ENCODE results near the gene ACSL5. TPM values are rescaled to one million over a fixed set of nuclear protein-coding genes. Genes with fewer than 3 reads are reported as not detected.

ACSL5 gene
- polyA plus RNA-seq, 1 of the 3 experiments (the other 2 are of a cell fraction): 0.08 TPM

DNA sequence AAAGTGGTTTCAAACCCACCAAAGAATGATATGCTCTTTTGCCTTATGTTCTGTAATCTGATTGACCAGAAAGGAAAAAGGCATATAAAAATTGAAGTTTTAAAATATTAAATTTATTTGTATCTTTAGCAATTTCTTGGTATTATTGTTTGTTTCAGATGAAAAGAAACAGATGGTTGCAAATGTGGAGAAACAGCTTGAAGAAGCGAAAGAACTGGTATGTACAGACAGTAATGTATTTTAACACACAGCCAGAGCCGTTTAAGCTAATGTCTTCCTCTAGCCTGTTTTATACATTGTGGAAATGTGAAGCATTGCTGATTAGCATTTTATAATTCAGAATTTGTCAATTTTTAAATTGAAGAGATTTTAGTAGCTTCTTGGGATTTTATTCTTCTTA is 86.5 kb downstream of the ACSL5 start:
- H3K4me3 ChIP-seq (ENCODE audit: low read depth in 2 of 2, low read length in 1 of 2): no peak overlapping the region
- peak overlapping the region in 1 of 2 experiments; percentile 70; a peak in 2 of 4 replicates for H3K27ac ChIP-seq (ENCODE audit: low read depth in 2 of 2, low read length in 1 of 2)
- no peaks in the 10 kb centered on the region for H3K9me2 ChIP-seq
- no peaks in the 10 kb centered on the region for H3K4me1 ChIP-seq (ENCODE audit: control insufficient read depth in 1 of 2, insufficient read depth in 2 of 2, low read depth in 1 of 2, low read length in 1 of 2)
- peaks cover 7% of the 10 kb centered on the region for H3F3A ChIP-seq (replicated peaks; ENCODE audit: insufficient read depth)
- POLR2A ChIA-PET: no interaction called here
- H4K20me1 ChIP-seq (ENCODE audit: insufficient read depth): peaks cover 3% of the 10 kb centered on the region; the same call in 1 of the 2 replicates
- H3K36me3 ChIP-seq (replicated peaks in 1 of 2; ENCODE audit: control insufficient read depth in 1 of 2, insufficient read depth in 2 of 2, low read length in 1 of 2): peaks cover 16 to 23% of the 10 kb centered on the region in 2 experiments
- 93% methylated on average over 2 of the region's 2 CpGs for WGBS (ENCODE audit: low lambda C conversion rate)
- no peaks in the 10 kb centered on the region for H3K9me3 ChIP-seq
- no peak overlapping the region for H3K4me2 ChIP-seq
- peaks cover 22% of the 10 kb centered on the region for H3K79me2 ChIP-seq (ENCODE audit: insufficient read depth)
- no peak for DNase-seq
- H3K9ac ChIP-seq: no peak overlapping the region
- CTCF ChIA-PET: interaction anchor here (2.3 to 3.8 kb wide), 2 partner anchors 11 to 15 kb away, joined by 6 to 24 read pairs; no protein-coding TSS in a partner anchor
- TF ChIP-seq, protein P1, sequence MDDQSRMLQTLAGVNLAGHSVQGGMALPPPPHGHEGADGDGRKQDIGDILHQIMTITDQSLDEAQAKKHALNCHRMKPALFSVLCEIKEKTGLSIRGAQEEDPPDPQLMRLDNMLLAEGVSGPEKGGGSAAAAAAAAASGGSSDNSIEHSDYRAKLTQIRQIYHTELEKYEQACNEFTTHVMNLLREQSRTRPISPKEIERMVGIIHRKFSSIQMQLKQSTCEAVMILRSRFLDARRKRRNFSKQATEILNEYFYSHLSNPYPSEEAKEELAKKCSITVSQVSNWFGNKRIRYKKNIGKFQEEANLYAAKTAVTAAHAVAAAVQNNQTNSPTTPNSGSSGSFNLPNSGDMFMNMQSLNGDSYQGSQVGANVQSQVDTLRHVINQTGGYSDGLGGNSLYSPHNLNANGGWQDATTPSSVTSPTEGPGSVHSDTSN (IDR thresholded peaks at IDR 0.05): no peak
- no peak for TF ChIP-seq NRF1 (IDR thresholded peaks at IDR 0.05; ENCODE audit: low read depth, low read length)
- TF ChIP-seq EZH2phosphoT487 (IDR thresholded peaks at IDR 0.05; ENCODE audit: borderline replicate concordance, low read depth): no peak
- no peak for TF ChIP-seq NFIC (IDR thresholded peaks at IDR 0.05; ENCODE audit: borderline replicate concordance)
- TF ChIP-seq SMC3 (IDR thresholded peaks at IDR 0.05; ENCODE audit: low read depth, low read length): no peak
- no peak for TF ChIP-seq ELF1 (IDR thresholded peaks at IDR 0.05)
- TF ChIP-seq SIN3A (IDR thresholded peaks at IDR 0.05; ENCODE audit: borderline replicate concordance, low read depth, low read length): no peak
- no peak for TF ChIP-seq RAD21 (IDR thresholded peaks at IDR 0.05; ENCODE audit: low read length)
- no peak for TF ChIP-seq MXI1 (IDR thresholded peaks at IDR 0.05; ENCODE audit: low read depth, low read length)
- TF ChIP-seq, protein P2, sequence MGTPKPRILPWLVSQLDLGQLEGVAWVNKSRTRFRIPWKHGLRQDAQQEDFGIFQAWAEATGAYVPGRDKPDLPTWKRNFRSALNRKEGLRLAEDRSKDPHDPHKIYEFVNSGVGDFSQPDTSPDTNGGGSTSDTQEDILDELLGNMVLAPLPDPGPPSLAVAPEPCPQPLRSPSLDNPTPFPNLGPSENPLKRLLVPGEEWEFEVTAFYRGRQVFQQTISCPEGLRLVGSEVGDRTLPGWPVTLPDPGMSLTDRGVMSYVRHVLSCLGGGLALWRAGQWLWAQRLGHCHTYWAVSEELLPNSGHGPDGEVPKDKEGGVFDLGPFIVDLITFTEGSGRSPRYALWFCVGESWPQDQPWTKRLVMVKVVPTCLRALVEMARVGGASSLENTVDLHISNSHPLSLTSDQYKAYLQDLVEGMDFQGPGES (IDR thresholded peaks at IDR 0.05; ENCODE audit: low read depth, low read length): no peak
- H2AFZ ChIP-seq (ENCODE audit: low read depth): no peak overlapping the region
- no peaks in the 10 kb centered on the region for H3K27me3 ChIP-seq (ENCODE audit: insufficient read depth)

DNA sequence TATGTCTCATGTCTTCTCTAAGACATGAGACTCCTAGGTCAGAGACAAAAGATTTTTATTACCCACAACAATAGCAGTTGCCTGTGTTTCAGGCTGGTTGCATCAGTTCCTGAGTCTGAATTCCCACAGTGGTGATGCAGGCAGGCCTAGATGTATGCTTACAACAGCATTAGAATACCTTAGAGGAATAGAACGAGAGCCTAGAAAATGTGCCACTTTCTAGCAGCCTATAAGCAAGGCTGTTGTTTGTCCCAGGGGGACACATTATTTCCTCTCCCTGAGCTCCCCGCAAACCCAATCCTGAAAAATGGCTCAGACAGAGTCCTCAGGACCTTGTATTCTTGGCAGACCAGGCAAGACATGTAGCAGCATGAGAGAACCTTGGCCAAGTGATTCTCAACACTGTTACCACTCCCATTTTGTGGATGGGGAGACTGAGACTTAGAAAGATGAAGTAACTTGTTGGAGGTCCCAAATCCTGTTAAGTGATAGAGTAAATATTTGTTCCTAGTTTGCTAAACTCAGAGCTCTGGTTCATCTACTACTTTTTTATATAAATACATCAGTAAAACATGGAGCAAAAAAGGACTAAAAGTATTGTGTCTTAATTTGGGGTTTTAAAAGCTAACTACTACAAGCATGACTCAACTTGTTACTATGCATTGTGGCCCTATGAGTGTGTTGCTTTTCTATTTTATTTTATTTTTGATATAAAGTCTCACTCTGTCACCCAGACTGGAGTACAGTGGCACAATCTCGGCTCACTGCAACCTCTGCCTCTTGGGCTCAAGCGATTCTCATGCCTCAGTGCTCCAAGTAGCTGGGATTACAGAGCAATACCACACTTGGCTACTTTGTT is 87.3 kb downstream of the ACSL5 start:
- H3K79me2 ChIP-seq (ENCODE audit: insufficient read depth): peaks cover 22% of the 10 kb centered on the region
- no peak overlapping the region for H3K4me3 ChIP-seq (ENCODE audit: low read depth in 2 of 2, low read length in 1 of 2)
- no peaks in the 10 kb centered on the region for H3K4me1 ChIP-seq (ENCODE audit: control insufficient read depth in 1 of 2, insufficient read depth in 2 of 2, low read depth in 1 of 2, low read length in 1 of 2)
- CTCF ChIA-PET: interaction anchor here (1.1 to 3.8 kb wide), 2 partner anchors 10 to 12 kb away, joined by 4 to 24 read pairs; no protein-coding TSS in a partner anchor
- H2AFZ ChIP-seq (ENCODE audit: low read depth): no peak overlapping the region
- H3K27ac ChIP-seq (ENCODE audit: low read depth in 2 of 2, low read length in 1 of 2): peak overlapping the region in 1 of 2 experiments; percentile 70; a peak in 2 of 4 replicates
- H3F3A ChIP-seq (replicated peaks; ENCODE audit: insufficient read depth): peaks cover 7% of the 10 kb centered on the region
- TF ChIP-seq, protein P1 (IDR thresholded peaks at IDR 0.05): no peak
- TF ChIP-seq RAD21 (IDR thresholded peaks at IDR 0.05; ENCODE audit: low read length): no peak
- TF ChIP-seq FOXM1 (IDR thresholded peaks at IDR 0.05; ENCODE audit: low read depth): no peak
- no peak for TF ChIP-seq MXI1 (IDR thresholded peaks at IDR 0.05; ENCODE audit: low read depth, low read length)
- no peak for TF ChIP-seq TCF12 (IDR thresholded peaks at IDR 0.05)
- TF ChIP-seq TEAD4 (IDR thresholded peaks at IDR 0.05; ENCODE audit: borderline replicate concordance, insufficient read depth): no peak
- no peak for TF ChIP-seq SIN3A (IDR thresholded peaks at IDR 0.05; ENCODE audit: borderline replicate concordance, low read depth, low read length)
- no peak for TF ChIP-seq TAF1 (IDR thresholded peaks at IDR 0.05; ENCODE audit: borderline replicate concordance, low read depth, low read length)
- no peak for TF ChIP-seq NRF1 (IDR thresholded peaks at IDR 0.05; ENCODE audit: low read depth, low read length)
- TF ChIP-seq, protein P2 (IDR thresholded peaks at IDR 0.05; ENCODE audit: low read depth, low read length): no peak
- TF ChIP-seq FOXJ3 (CRISPR knock-in tag; IDR thresholded peaks at IDR 0.05): no peak
- TF ChIP-seq RFX5 (IDR thresholded peaks at IDR 0.05; ENCODE audit: low read length): no peak
- no peak for TF ChIP-seq RCOR1 (IDR thresholded peaks at IDR 0.05; ENCODE audit: low read length)
- TF ChIP-seq RXRA (IDR thresholded peaks at IDR 0.05; ENCODE audit: borderline replicate concordance, low read depth): no peak
- no peak for TF ChIP-seq EP300 (IDR thresholded peaks at IDR 0.05; ENCODE audit: borderline replicate concordance in 1 of 2, low read depth in 1 of 2, low read length in 1 of 2)
- no peak for TF ChIP-seq MEF2A (IDR thresholded peaks at IDR 0.05; ENCODE audit: borderline replicate concordance, low read depth)
- POLR2A ChIA-PET: no interaction called here
- no peak overlapping the region for H3K4me2 ChIP-seq
- H3K9ac ChIP-seq: no peak overlapping the region; the same call in 1 of the 2 replicates
- 89% methylated on average over 4 of the region's 4 CpGs for WGBS (ENCODE audit: low lambda C conversion rate)
- H3K9me2 ChIP-seq: no peaks in the 10 kb centered on the region
- H3K36me3 ChIP-seq (replicated peaks in 1 of 2; ENCODE audit: control insufficient read depth in 1 of 2, insufficient read depth in 2 of 2, low read length in 1 of 2): peaks cover 25 to 32% of the 10 kb centered on the region in 2 experiments
- no peak for DNase-seq
- no peaks in the 10 kb centered on the region for H3K27me3 ChIP-seq (ENCODE audit: insufficient read depth)
- no peaks in the 10 kb centered on the region for H3K9me3 ChIP-seq
- H4K20me1 ChIP-seq (ENCODE audit: insufficient read depth): peaks cover 3% of the 10 kb centered on the region; the same call in 1 of the 2 replicates
